NCI-H1417 (cell line): ENCODE measurements around the gene TTC21B.
A peak's percentile ranks its signal among the peaks of the same experiment; 100 is the strongest.

Experiments used
- DNase-seq, 3 experiments: peaks; one replicate each; lab custom pipeline; 2025; lab: John Stamatoyannopoulos, UW

TTC21B gene

DNA sequence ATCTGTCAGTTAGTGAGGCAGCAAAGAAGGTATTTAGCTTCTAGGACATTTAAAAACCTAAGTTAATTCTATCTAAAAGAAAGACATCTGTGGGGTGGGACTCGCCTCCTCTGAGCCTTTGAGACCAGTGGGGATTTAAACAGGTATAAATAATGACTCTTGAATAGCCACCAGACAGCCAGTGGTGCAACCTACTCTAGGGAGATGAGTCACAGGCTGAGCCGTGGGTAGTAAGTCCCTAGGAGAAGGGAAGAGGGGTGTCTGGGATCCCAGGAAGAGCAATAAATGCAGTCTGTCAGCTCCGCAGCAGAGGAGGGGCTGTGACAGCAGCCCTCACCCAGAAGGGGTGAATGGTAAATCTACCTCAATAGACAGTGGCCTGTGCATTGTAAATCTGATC lies 116.5 kb downstream of the TTC21B start:
- DNase-seq, result no peak

DNA sequence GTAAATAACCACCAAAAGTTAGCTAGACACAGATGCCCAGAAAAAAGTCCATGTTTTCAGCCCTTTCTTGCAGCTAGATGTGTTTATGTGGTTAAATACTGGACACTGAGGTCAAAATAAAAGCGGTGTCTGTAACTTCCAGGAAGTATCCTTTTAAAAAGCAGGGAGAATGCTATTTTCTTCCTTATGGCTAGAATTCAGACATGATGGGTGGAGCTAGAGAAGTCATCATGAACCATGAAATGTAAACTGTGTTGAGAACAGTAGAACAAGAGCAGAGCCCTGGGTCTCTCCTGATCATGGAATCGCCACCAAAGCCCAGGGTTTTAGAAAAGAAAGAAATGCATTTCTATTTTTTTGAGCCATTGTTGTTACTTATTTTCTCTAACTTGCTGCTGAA lies 118.2 kb downstream of the TTC21B start:
- peak in 2 of 3 experiments; percentile 15 to 51 for DNase-seq

DNA sequence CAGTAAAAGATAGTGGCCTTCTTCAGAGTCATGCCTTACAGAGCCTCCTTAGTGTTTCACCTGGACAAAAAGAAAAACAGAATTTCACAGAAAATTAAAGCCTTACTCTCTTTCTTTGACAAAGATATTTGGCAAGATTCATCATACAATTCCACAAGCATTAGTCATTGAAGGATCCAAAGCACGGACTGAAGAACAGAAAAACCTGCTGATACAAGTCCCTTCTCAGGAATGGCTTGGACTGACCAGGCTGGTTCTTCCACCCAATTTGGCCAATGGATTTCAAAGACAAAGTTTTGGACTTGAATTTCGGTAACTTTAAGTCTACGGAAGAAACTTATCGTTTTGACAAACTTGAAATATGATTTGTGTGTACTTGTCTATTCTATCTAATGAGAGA lies 120.4 kb downstream of the TTC21B start:
- DNase-seq, result no peak

DNA sequence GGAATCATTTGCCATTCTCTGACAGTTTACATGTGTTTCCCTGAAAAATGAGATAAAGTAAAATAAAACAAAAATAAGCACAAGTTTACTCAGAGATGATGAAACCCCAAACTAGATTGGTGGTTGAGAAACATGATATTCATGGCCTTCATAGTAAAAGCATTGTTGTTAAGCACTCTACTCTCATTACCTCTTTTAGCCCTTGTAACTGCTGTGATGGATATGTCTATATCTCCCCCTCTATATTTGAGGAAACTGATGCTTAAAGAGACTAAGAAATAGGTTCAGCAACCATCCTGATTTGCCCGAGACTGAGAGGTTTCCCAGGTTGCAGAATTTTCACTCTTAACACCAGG lies 125.7 kb downstream of the TTC21B start:
- DNase-seq, result no peak

DNA sequence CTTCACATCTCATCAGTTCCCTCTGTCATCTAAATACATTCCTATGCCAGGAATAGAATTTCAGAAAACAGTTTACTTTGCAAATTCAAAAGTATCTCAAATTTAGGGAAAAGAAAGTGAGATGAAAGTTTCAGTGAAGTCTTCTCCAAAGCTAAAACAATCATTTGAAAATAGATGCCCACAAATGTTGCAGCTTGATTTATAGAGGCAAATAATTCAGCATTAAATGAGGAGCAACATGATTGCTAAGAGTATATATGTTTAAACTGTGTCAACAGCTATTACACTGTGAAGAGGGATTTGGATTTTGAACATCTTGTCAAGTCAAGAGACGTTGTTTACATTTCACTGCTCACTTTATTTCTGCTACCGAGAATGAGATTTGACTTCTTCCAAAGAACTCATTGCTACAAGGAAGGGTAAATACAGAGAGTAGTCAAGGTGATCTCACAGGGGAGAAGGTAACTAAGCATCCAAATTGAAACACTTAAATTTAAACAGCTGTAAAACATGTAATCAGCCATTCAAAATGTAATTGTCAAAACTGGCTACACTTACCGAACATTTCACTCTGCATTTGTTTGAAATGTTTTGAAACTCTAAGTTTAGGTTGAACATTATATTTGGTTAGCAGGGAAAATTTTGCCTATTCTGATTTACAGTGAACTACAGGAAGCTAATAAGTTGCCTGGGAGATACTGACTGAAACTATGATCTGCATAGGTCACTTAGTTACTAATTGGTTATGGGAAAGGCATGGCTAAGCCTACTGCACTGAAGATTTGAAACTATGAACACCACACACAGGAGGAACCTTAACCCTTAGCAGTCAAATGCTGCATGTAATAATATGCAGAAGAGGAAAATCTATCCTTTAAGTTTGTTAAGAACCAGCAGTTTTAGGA lies 126.3 kb downstream of the TTC21B start:
- peak in 2 of 3 experiments; percentile 33 to 43 for DNase-seq

DNA sequence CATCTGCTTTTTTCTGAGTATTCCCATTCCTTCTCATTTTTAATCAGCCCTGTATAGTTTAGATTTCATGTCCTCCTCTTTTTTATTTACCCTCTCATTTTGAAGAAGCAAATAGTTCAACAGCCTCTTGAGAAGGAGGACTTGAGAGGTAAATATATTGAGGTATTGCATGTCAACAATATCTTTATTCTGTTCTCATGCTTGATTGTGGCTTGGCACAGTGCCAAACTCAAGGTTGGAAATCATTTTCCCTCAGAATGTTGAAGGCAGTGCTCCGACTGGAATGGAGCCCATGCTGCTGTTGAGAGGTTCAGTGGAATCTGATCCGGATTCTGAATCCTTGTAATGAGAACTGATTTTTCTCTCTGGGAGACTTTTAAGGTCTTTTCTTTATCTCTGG lies 128.5 kb downstream of the TTC21B start:
- peak; percentile 19 to 98 (median 74) for DNase-seq
